GM12878 (cell line): Measurements from ENCODE around the gene RET. TPM values are rescaled to one million over a fixed set of nuclear protein-coding genes. Genes with fewer than 3 reads are reported as not detected.

Source experiments
- ATAC-seq: fragments of 200-7000 bp; cut with Tn5 transposase; 3 replicates; pipeline ENCODE4 v1.9.1; 2020; ENCODE audit warnings: mild to moderate bottlenecking, moderate library complexity
- BruUV-seq: library from RNA; stranded (reverse); fragments of 400-500 nt; replicated peaks from 2 replicates; lab custom pipeline; 2021; lab: Mats Ljungman, UMichigan
- CTCF ChIA-PET: fragments of 300-600 bp; sonication (Branson Sonifier 250); formaldehyde crosslinking; extraction: SDS; loops from one replicate; lab custom pipeline; 2021; ENCODE audit warnings: inconsistent platforms; lab: Yijun Ruan, JAX
- POLR2A ChIA-PET: fragments of 350-600 bp; formaldehyde crosslinking; extraction: SDS; loops from one replicate; lab custom pipeline; 2021; ENCODE audit warnings: inconsistent platforms; lab: Charles Lee
- RAD21 ChIA-PET: fragments of 300-600 bp; sonication (Branson Sonifier 250); formaldehyde crosslinking; loops from one replicate; lab custom pipeline; 2023; ENCODE audit warnings: antibody characterized with exemption; ENCODE audit not compliant: unreplicated experiment; lab: Charles Lee
- SMC1A ChIA-PET: fragments of 300-600 bp; sonication (Branson Sonifier 250); formaldehyde crosslinking; loops from one replicate; lab custom pipeline; 2023; ENCODE audit not compliant: unreplicated experiment, uncharacterized antibody; lab: Charles Lee
- DNase-seq: peaks from one replicate; pipeline ENCODE4 v3.0.0-alpha.2; 2011; ENCODE audit warnings: low read depth, low spot score
- FAIRE-seq: peaks from 3 replicates; lab custom pipeline; 2011; peaks lifted over from hg19 to GRCh38; lab: Jason Lieb, UNC
- H2AFZ ChIP-seq: 2 replicates; pipeline ENCODE4 v1.6.0; 2011; ENCODE audit warnings: low read depth, low read length, control low read depth; ENCODE audit not compliant: control insufficient read depth
- H3K27ac ChIP-seq: 2 replicates; pipeline ENCODE4 v1.5.1; 2011; ENCODE audit warnings: control low read depth; ENCODE audit not compliant: control insufficient read depth, insufficient read depth
- H3K27me3 ChIP-seq, 2 experiments: replicated peaks in 1 of 2; 2 replicates each; pipeline versions ENCODE4 v1.6.0 to v1.6.1; 2011; ENCODE audit warnings: low read length in 1 of 2; ENCODE audit not compliant: control insufficient read depth in 2 of 2, insufficient read depth in 2 of 2
- H3K36me3 ChIP-seq, 2 experiments: 2 replicates each; pipeline ENCODE4 v1.5.1; 2011; ENCODE audit warnings: low read length in 1 of 2; ENCODE audit not compliant: control insufficient read depth in 2 of 2, insufficient read depth in 2 of 2
- H3K4me1 ChIP-seq: 2 replicates; pipeline ENCODE4 v1.6.1; 2011; ENCODE audit warnings: mild to moderate bottlenecking, low read length, moderate library complexity, mixed read lengths; ENCODE audit not compliant: control insufficient read depth, insufficient read depth
- H3K4me2 ChIP-seq: 2 replicates; pipeline ENCODE4 v1.6.0; 2011; ENCODE audit warnings: control low read depth; ENCODE audit not compliant: control insufficient read depth, insufficient read depth
- H3K4me3 ChIP-seq: fragments of 200-600 bp; sonication (generic); 2 replicates; pipeline ENCODE4 v1.5.1; 2016
- H3K79me2 ChIP-seq: 2 replicates; pipeline ENCODE4 v1.6.0; 2011; ENCODE audit warnings: low read length; ENCODE audit not compliant: control insufficient read depth, insufficient read depth
- H3K9ac ChIP-seq: 2 replicates; pipeline ENCODE4 v1.8.0; 2011; ENCODE audit warnings: low read length, control low read depth, mixed read lengths; ENCODE audit not compliant: control insufficient read depth, insufficient read depth
- H3K9me3 ChIP-seq: replicated peaks from 3 replicates; pipeline ENCODE4 v1.5.1; 2011; ENCODE audit warnings: mild to moderate bottlenecking, low read length; ENCODE audit not compliant: control insufficient read depth, insufficient read depth
- H4K20me1 ChIP-seq: 2 replicates; pipeline ENCODE4 v1.6.0; 2011; ENCODE audit not compliant: control insufficient read depth, insufficient read depth
- ASH2L ChIP-seq: fragments of 300-600, 200-600 bp; sonication (generic); IDR thresholded peaks from 2 replicates; pipeline ENCODE4 v1.6.1; 2017; ENCODE audit warnings: low read depth, mild to moderate bottlenecking, borderline replicate concordance
- E2F4 ChIP-seq: IDR thresholded peaks from 2 replicates; pipeline ENCODE4 v1.6.1; 2012; ENCODE audit warnings: low read depth, low read length, improper control_type of control experiment
- FOS ChIP-seq: IDR thresholded peaks from 3 replicates; pipeline ENCODE4 v1.6.1; 2011; ENCODE audit warnings: borderline replicate concordance; ENCODE audit not compliant: insufficient read length; ENCODE audit errors: extremely low read depth
- FOXM1 ChIP-seq: IDR thresholded peaks from 2 replicates; pipeline ENCODE4 v1.6.1; 2012; ENCODE audit warnings: low read depth, mild to moderate bottlenecking, inconsistent platforms, low read length, moderate library complexity
- HSF1 ChIP-seq: fragments of 150-350 bp; IDR thresholded peaks from 2 replicates; pipeline ENCODE4 v1.6.1; 2014; ENCODE audit warnings: mild to moderate bottlenecking, low read depth, low read length
- IKZF2 ChIP-seq, 2 experiments: fragments of 450-650 bp; IDR thresholded peaks; 2 replicates each; pipeline ENCODE4 v1.6.1; 2017; ENCODE audit warnings: mild to moderate bottlenecking in 2 of 2, moderate library complexity in 2 of 2
- IRF5 ChIP-seq: fragments of 450-650 bp; IDR thresholded peaks from 2 replicates; pipeline ENCODE4 v1.6.1; 2017; ENCODE audit warnings: borderline replicate concordance
- SKIL ChIP-seq: fragments of 450-650 bp; IDR thresholded peaks from 2 replicates; pipeline ENCODE4 v1.6.1; 2017; ENCODE audit warnings: mild to moderate bottlenecking, low read depth, inconsistent platforms; ENCODE audit not compliant: poor library complexity, severe bottlenecking
- SMC3 ChIP-seq: IDR thresholded peaks from 2 replicates; pipeline ENCODE4 v1.6.1; 2011; ENCODE audit warnings: low read length, improper control_type of control experiment, borderline replicate concordance
- SREBF1 ChIP-seq: IDR thresholded peaks from 2 replicates; pipeline ENCODE4 v1.6.1; 2012; ENCODE audit warnings: mild to moderate bottlenecking, low read length
- TCF7 ChIP-seq: IDR thresholded peaks from 2 replicates; pipeline ENCODE4 v1.6.1; 2014; ENCODE audit warnings: antibody characterized with exemption, borderline replicate concordance
- YY1 ChIP-seq: IDR thresholded peaks from 2 replicates; pipeline ENCODE4 v1.6.1; 2011; ENCODE audit warnings: low read depth, mild to moderate bottlenecking, low read length
- ZBTB33 ChIP-seq: fragments of 450-650 bp; IDR thresholded peaks from 2 replicates; pipeline ENCODE4 v1.6.1; 2017; ENCODE audit warnings: mild to moderate bottlenecking
- ZNF384 ChIP-seq: IDR thresholded peaks from 2 replicates; pipeline ENCODE4 v1.6.1; 2012; ENCODE audit warnings: low read depth, mild to moderate bottlenecking, low read length, improper control_type of control experiment, borderline replicate concordance
- WGBS: methylation state at CpG from one replicate; pipeline ENCODE4 v1.1.6; 2016; ENCODE audit warnings: low lambda C conversion rate; ENCODE audit not compliant: insufficient replicate concordance, insufficient coverage; ENCODE audit errors: missing lambda C conversion rate; 5-methylcytosine and 5-hydroxymethylcytosine counted together
- in situ Hi-C: fragments of 300-500 bp; cut with MboI; formaldehyde crosslinking; loops from 9 replicates; pipeline ENCODE4 v1.14.3; 2018; ENCODE audit warnings: mixed read lengths
- intact Hi-C: fragments of 100-400 bp; cut with micrococcal nuclease; formaldehyde crosslinking; loops from one replicate; pipeline ENCODE4 v1.14.2; 2022; ENCODE audit not compliant: unreplicated experiment
- polyA plus RNA-seq, 11 experiments: library from polyadenylated mRNA; depleted of rRNA in 4 of 11; unstranded in 6 of 11; stranded (reverse) in 5 of 11; fragments of >200 nt; fragmentation: Nextera tagmentation in 4 of 11; fragmentation: Illumina TruSeq in 1 of 11; extraction: Ambion mirVana in 4 of 11; extraction: Trizol in 1 of 11; gene quantifications; 1 replicate in 1 of 11; 2 replicates in 10 of 11; pipeline versions ENCODE4 v1.2.1 to v1.2.3, GENCODE V29; 2011 to 2016; ENCODE audit warnings: inconsistent platforms in 2 of 11, missing spikeins in 2 of 11, low read depth in 1 of 11
- total RNA-seq, 4 experiments: library from RNA; depleted of rRNA in 3 of 4; stranded (reverse); fragments of >200 nt in 3 of 4; fragmentation: Illumina TruSeq in 1 of 4; extraction: Trizol in 1 of 4; gene quantifications; 2 replicates each; pipeline versions ENCODE4 v1.2.1 to v1.2.3, GENCODE V29; 2013 to 2021

RET gene
- total and polyA plus RNA-seq, 10 of the 15 experiments (the other 5 are each of a cell fraction or from before 2014, with no cell fraction given) = not detected

GRCh38 chr10:43093423-43094076, 16.7 kb downstream of the RET start:
- Histone ChIP-seq H3K4me2 (no peak overlapping the region), H3K27ac (no peak overlapping the region), H3K9ac (no peak overlapping the region), H3K79me2 (no peaks in the 10 kb centered on the region), H3K4me3 (no peak overlapping the region), H4K20me1 (no peaks in the 10 kb centered on the region), H3K4me1 (no peaks in the 10 kb centered on the region), H2AFZ (no peak overlapping the region), H3K36me3 (no peaks in the 10 kb centered on the region), H3K9me3 (no peaks in the 10 kb centered on the region), H3K27me3 (peaks cover 0 to 1% of the 10 kb centered on the region in 2 experiments; a peak in 2 of 4 replicates)
- ChIA-PET CTCF (no interaction called here), POLR2A (no interaction called here), RAD21 (no interaction called here), SMC1A (no interaction called here)
- DNase-seq (no peak), FAIRE-seq (no peak), ATAC-seq (peak; percentile 48; the same call in 2 of the 3 replicates)
- intact Hi-C loops = no loop called here
- in situ Hi-C loops = no loop called here
- WGBS = 9% methylated on average over 12 of the region's 12 CpGs
- BruUV-seq = no TSS peak
- TF ChIP-seq YY1 (no peak), IRF5 (no peak), SKIL (no peak), SMC3 (no peak), FOXM1 (no peak), TCF7 (no peak), ZBTB33 (no peak), E2F4 (no peak), ASH2L (no peak), HSF1 (no peak), FOS (no peak), SREBF1 (no peak), ZNF384 (no peak), IKZF2 (IDR thresholded peaks at IDR 0.05) (no peak)
